Astrocyte of the spinal cord (primary cell): Measurements from ENCODE around the gene COL1A1.
A peak's percentile ranks its signal among the peaks of the same experiment; 100 is the strongest.

Experiments used
- DNase-seq: peaks from one replicate; pipeline ENCODE4 v3.0.0; 2011; ENCODE audit warnings: low read depth, low spot score
- H3K4me3 ChIP-seq: 2 replicates; pipeline ENCODE4 v1.5.1; 2011; ENCODE audit warnings: low read depth, mild to moderate bottlenecking, low read length, moderate library complexity
- CTCF ChIP-seq: IDR thresholded peaks from 2 replicates; pipeline ENCODE4 v1.5.1; 2012; ENCODE audit warnings: low read depth, mild to moderate bottlenecking, low read length, inconsistent platforms
- in situ Hi-C: cut with HindIII; loops from 2 replicates; pipeline ENCODE4 v1.10.0; 2017; ENCODE audit warnings: low sequenced_read_pairs

Gene COL1A1

GRCh38 chr17:50200457-50201275 is 765 bp downstream of the COL1A1 start:
- in situ Hi-C loops: no loop called here
- peak; percentile 80 for TF ChIP-seq CTCF
- DNase-seq: peak; percentile 95
- peak overlapping the region; percentile 100 for H3K4me3 ChIP-seq

GRCh38 chr17:50199803-50200456 is 1.5 kb downstream of the COL1A1 start:
- in situ Hi-C loops: no loop called here
- DNase-seq: peak; percentile 98
- no peak for TF ChIP-seq CTCF
- H3K4me3 ChIP-seq: peak overlapping the region; percentile 100

GRCh38 chr17:50199211-50199802 is 2.1 kb downstream of the COL1A1 start:
- TF ChIP-seq CTCF: no peak
- no peak for DNase-seq
- peak overlapping the region; percentile 100 for H3K4me3 ChIP-seq
- in situ Hi-C loops: no loop called here

GRCh38 chr17:50198026-50198669 is 3.3 kb downstream of the COL1A1 start:
- DNase-seq: peak; percentile 64
- H3K4me3 ChIP-seq: peak overlapping the region; percentile 100
- peak; percentile 66 for TF ChIP-seq CTCF
- in situ Hi-C loops: no loop called here

GRCh38 chr17:50196826-50197225 is 4.6 kb downstream of the COL1A1 start:
- TF ChIP-seq CTCF: no peak
- in situ Hi-C loops: no loop called here
- DNase-seq: peak; percentile 56
- peak overlapping the region; percentile 100 for H3K4me3 ChIP-seq

GRCh38 chr17:50196036-50196435 is 5.4 kb downstream of the COL1A1 start:
- no peak for DNase-seq

More at GRCh38 chr17:50196036-50196435, 5.4 kb downstream of the COL1A1 start:
- TF ChIP-seq CTCF: no peak
- in situ Hi-C loops: no loop called here
- H3K4me3 ChIP-seq: peak overlapping the region; percentile 100
